GM12874 (cell line): Measurements from ENCODE around the gene NCOA1.

Experiments
- CTCF ChIP-seq: IDR thresholded peaks from 2 replicates; pipeline ENCODE4 v1.5.1; 2011; ENCODE audit warnings: low read depth, mild to moderate bottlenecking, control low read depth, low read length, moderate library complexity; ENCODE audit not compliant: insufficient read depth

NCOA1 gene

GRCh38 chr2:24720310-24720709 lies 229.3 kb downstream of the NCOA1 start:
- TF ChIP-seq CTCF: no peak

- no peak for TF ChIP-seq CTCF
Observed at GRCh38 chr2:24721470-24721869, 230.4 kb downstream of the NCOA1 start.

- no peak for TF ChIP-seq CTCF
Observed at GRCh38 chr2:24722141-24722790, 231.2 kb downstream of the NCOA1 start.

- TF ChIP-seq CTCF: no peak
Observed at GRCh38 chr2:24723191-24723590, 232.1 kb downstream of the NCOA1 start.

- no peak for TF ChIP-seq CTCF
Observed at GRCh38 chr2:24723665-24724064, 232.6 kb downstream of the NCOA1 start.

GRCh38 chr2:24724111-24724775 lies 233.2 kb downstream of the NCOA1 start:
- TF ChIP-seq CTCF: no peak

- TF ChIP-seq CTCF: no peak
Observed at GRCh38 chr2:24725956-24726355, 234.9 kb downstream of the NCOA1 start.
